SK-N-SH (cell line): Measurements from ENCODE around the gene NDUFB8. TPM values are rescaled to one million over a fixed set of nuclear protein-coding genes. Genes with fewer than 3 reads are reported as not detected.
A peak's percentile ranks its signal among the peaks of the same experiment; 100 is the strongest.

ENCODE experiments used
- CTCF ChIA-PET: fragments of 300-600, 350-600 bp; formaldehyde crosslinking; extraction: SDS; loops from one replicate; lab custom pipeline; 2021; lab: Yijun Ruan, JAX
- POLR2A ChIA-PET: fragments of 350-600 bp; sonication (Branson Sonifier 250); formaldehyde crosslinking; extraction: SDS; loops from one replicate; lab custom pipeline; 2020; ENCODE audit warnings: antibody characterized with exemption, inconsistent platforms; lab: Yijun Ruan, JAX
- DNase-seq: peaks from one replicate; pipeline ENCODE4 v3.0.0; 2012
- H2AFZ ChIP-seq: fragments of 200-600 bp; sonication (generic); 2 replicates; pipeline ENCODE4 v1.8.1; 2016; ENCODE audit warnings: antibody characterized with exemption, mild to moderate bottlenecking, low read depth
- H3F3A ChIP-seq: fragments of 200-600 bp; sonication (generic); replicated peaks from 2 replicates; pipeline ENCODE3; 2016; ENCODE audit warnings: antibody characterized with exemption, mild to moderate bottlenecking; ENCODE audit not compliant: insufficient read depth
- H3K27ac ChIP-seq, 2 experiments: fragments of 200-500 bp in 1 of 2; fragments of 200-600 bp in 1 of 2; sonication (Bioruptor generic) in 1 of 2; sonication (generic), shearing (Covaris generic) in 1 of 2; 2 replicates each; pipeline versions ENCODE4 v1.5.1 to v1.6.1; 2014 to 2016; ENCODE audit warnings: low read depth in 2 of 2, inconsistent platforms in 1 of 2, low read length in 1 of 2, mild to moderate bottlenecking in 1 of 2, mixed read lengths in 1 of 2
- H3K27me3 ChIP-seq: fragments of 200-600 bp; sonication (generic), shearing (Covaris generic); 2 replicates; pipeline ENCODE4 v1.6.1; 2016; ENCODE audit warnings: mixed run types; ENCODE audit not compliant: insufficient read depth
- H3K36me3 ChIP-seq, 2 experiments: fragments of 200-500 bp in 1 of 2; fragments of 200-600 bp in 1 of 2; sonication (Bioruptor generic) in 1 of 2; sonication (generic) in 1 of 2; replicated peaks in 1 of 2; 2 replicates each; pipeline versions ENCODE3 to v1.5.1; 2014 to 2016; ENCODE audit warnings: low read length in 1 of 2, mild to moderate bottlenecking in 1 of 2; ENCODE audit not compliant: insufficient read depth in 2 of 2, control insufficient read depth in 1 of 2
- H3K4me1 ChIP-seq, 2 experiments: fragments of 200-500 bp in 1 of 2; fragments of 200-600 bp in 1 of 2; sonication (Bioruptor generic) in 1 of 2; sonication (generic), shearing (Covaris generic) in 1 of 2; 2 replicates each; pipeline versions ENCODE4 v1.5.1 to v1.6.1; 2014 to 2016; ENCODE audit warnings: low read depth in 1 of 2, low read length in 1 of 2, mixed run types in 1 of 2; ENCODE audit not compliant: insufficient read depth in 2 of 2, control insufficient read depth in 1 of 2
- H3K4me2 ChIP-seq: fragments of 200-600 bp; sonication (generic), shearing (Covaris generic); 2 replicates; pipeline ENCODE4 v1.6.1; 2017; ENCODE audit warnings: mixed run types
- H3K4me3 ChIP-seq, 2 experiments: fragments of 200-500 bp in 1 of 2; fragments of 200-600 bp in 1 of 2; sonication (Bioruptor generic) in 1 of 2; sonication (generic), shearing (Covaris generic) in 1 of 2; 2 replicates each; pipeline versions ENCODE4 v1.5.1 to v1.8.1; 2014 to 2016; ENCODE audit warnings: low read depth in 2 of 2, inconsistent platforms in 1 of 2, low read length in 1 of 2, mild to moderate bottlenecking in 1 of 2, mixed read lengths in 1 of 2, moderate library complexity in 1 of 2
- H3K79me2 ChIP-seq: fragments of 200-600 bp; sonication (generic); 2 replicates; pipeline ENCODE4 v1.8.1; 2017; ENCODE audit warnings: mild to moderate bottlenecking; ENCODE audit not compliant: insufficient read depth
- H3K9ac ChIP-seq: fragments of 200-600 bp; sonication (generic); 2 replicates; pipeline ENCODE4 v1.6.1; 2017; ENCODE audit warnings: mixed run types
- H3K9me2 ChIP-seq: fragments of 200-600 bp; sonication (generic); 2 replicates; pipeline ENCODE4 v1.6.1; 2017; ENCODE audit warnings: mixed run types
- H3K9me3 ChIP-seq: fragments of 200-600 bp; sonication (generic); 2 replicates; pipeline ENCODE4 v1.6.1; 2017; ENCODE audit warnings: mixed run types, mild to moderate bottlenecking, moderate library complexity
- H4K20me1 ChIP-seq: fragments of 200-600 bp; sonication (generic); 2 replicates; pipeline ENCODE4 v1.6.1; 2017; ENCODE audit warnings: mild to moderate bottlenecking, mixed run types; ENCODE audit not compliant: insufficient read depth
- ELF1 ChIP-seq: IDR thresholded peaks from 2 replicates; pipeline ENCODE4 v1.4.0; 2012
- EP300 ChIP-seq, 2 experiments: IDR thresholded peaks; 2 replicates each; pipeline versions ENCODE4 v1.4.0 to v1.6.1; 2012; ENCODE audit warnings: borderline replicate concordance in 1 of 2, low read depth in 1 of 2, low read length in 1 of 2
- FOSL2 ChIP-seq: IDR thresholded peaks from 2 replicates; pipeline ENCODE4 v1.4.0; 2012; ENCODE audit warnings: low read depth, mild to moderate bottlenecking, moderate library complexity, borderline replicate concordance
- FOXJ3 ChIP-seq: sonication (generic); formaldehyde crosslinking; IDR thresholded peaks from 2 replicates; pipeline ENCODE4 v1.5.1; 2020; ENCODE audit warnings: mild to moderate bottlenecking, missing genetic modification reagents
- GABPA ChIP-seq: IDR thresholded peaks from 2 replicates; pipeline ENCODE4 v1.4.0; 2012; ENCODE audit warnings: low read depth, mild to moderate bottlenecking
- GATA2 ChIP-seq: sonication (generic); formaldehyde crosslinking; IDR thresholded peaks from 2 replicates; pipeline ENCODE4 v1.5.0; 2020; ENCODE audit warnings: mild to moderate bottlenecking, missing genetic modification reagents
- NFIC ChIP-seq: IDR thresholded peaks from 2 replicates; pipeline ENCODE4 v1.4.0; 2012; ENCODE audit warnings: borderline replicate concordance
- POLR2AphosphoS5 ChIP-seq: IDR thresholded peaks from 2 replicates; pipeline ENCODE4 v1.6.1; 2012; ENCODE audit warnings: low read depth, low read length
- RAD21 ChIP-seq: IDR thresholded peaks from 2 replicates; pipeline ENCODE4 v1.6.1; 2012; ENCODE audit warnings: mild to moderate bottlenecking, low read length
- RXRA ChIP-seq: IDR thresholded peaks from 2 replicates; pipeline ENCODE4 v1.4.0; 2012; ENCODE audit warnings: low read depth, mild to moderate bottlenecking, borderline replicate concordance
- SIN3A ChIP-seq: IDR thresholded peaks from 2 replicates; pipeline ENCODE4 v1.6.1; 2012; ENCODE audit warnings: low read depth, mild to moderate bottlenecking, low read length, moderate library complexity, borderline replicate concordance
- TCF12 ChIP-seq: IDR thresholded peaks from 2 replicates; pipeline ENCODE4 v1.4.0; 2012
- TEAD4 ChIP-seq: IDR thresholded peaks from 2 replicates; pipeline ENCODE4 v1.4.0; 2012; ENCODE audit warnings: mild to moderate bottlenecking, borderline replicate concordance; ENCODE audit not compliant: insufficient read depth
- YY1 ChIP-seq: IDR thresholded peaks from 2 replicates; pipeline ENCODE4 v1.4.0; 2012; ENCODE audit warnings: low read depth, mild to moderate bottlenecking
- WGBS: methylation state at CpG from one replicate; pipeline ENCODE4 v1.1.6; 2017; ENCODE audit warnings: low lambda C conversion rate; 5-methylcytosine and 5-hydroxymethylcytosine counted together
- polyA plus RNA-seq, 3 experiments: library from polyadenylated mRNA; depleted of rRNA; stranded (reverse); fragments of >200 nt; gene quantifications; 2 replicates each; pipeline ENCODE4 v1.2.3, GENCODE V29; 2012
- TF ChIP-seq, protein P1 (sequence below): IDR thresholded peaks from 2 replicates; pipeline ENCODE4 v1.4.0; 2012; ENCODE audit warnings: low read depth, borderline replicate concordance
- TF ChIP-seq, protein P2 (sequence below): fragments of 150-350 bp; IDR thresholded peaks from 2 replicates; pipeline ENCODE4 v1.6.1; 2017; ENCODE audit warnings: antibody characterized with exemption, low read length, low read depth, borderline replicate concordance
- TF ChIP-seq, protein P3 (sequence below): fragments of 200-600 bp; sonication (generic); IDR thresholded peaks from 2 replicates; pipeline ENCODE4 v1.6.1; 2017; ENCODE audit warnings: antibody characterized with exemption, mild to moderate bottlenecking, moderate library complexity
- TF ChIP-seq, protein P4 (sequence below): IDR thresholded peaks from 2 replicates; pipeline ENCODE4 v1.6.1; 2012; ENCODE audit warnings: mild to moderate bottlenecking, low read depth, low read length, moderate library complexity

The NDUFB8 gene
- polyA plus RNA-seq, 1 of the 3 experiments (the other 2 are of a cell fraction): 368 TPM

DNA sequence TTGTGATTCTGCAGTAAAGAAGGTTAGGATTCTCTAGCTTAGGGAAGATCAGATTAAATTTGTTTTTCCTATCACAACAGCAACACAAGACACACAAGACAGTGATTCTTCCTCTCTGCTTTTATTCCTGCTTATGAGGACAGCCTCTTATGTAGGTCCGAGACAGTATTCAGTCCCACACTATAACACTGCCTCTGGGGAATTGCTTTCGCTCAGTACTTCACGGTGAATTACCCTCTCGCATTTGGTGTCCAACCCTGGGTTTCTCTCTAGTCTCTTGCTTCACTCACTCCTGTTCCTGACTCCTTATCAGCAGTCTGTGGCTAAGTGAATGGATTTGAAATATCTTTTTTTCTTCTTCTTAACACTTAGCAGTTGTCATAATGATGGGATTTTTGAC is 7.8 kb upstream of the NDUFB8 start:
- H3K9me3 ChIP-seq: no peaks in the 10 kb centered on the region
- H3K9ac ChIP-seq: no peak overlapping the region
- WGBS: 95% methylated on average over 4 of the region's 4 CpGs
- H3K4me2 ChIP-seq: peak overlapping the region; percentile 79
- TF ChIP-seq FOSL2 (no peak), SIN3A (no peak), TEAD4 (no peak), RXRA (no peak)
- TF ChIP-seq, protein P1, sequence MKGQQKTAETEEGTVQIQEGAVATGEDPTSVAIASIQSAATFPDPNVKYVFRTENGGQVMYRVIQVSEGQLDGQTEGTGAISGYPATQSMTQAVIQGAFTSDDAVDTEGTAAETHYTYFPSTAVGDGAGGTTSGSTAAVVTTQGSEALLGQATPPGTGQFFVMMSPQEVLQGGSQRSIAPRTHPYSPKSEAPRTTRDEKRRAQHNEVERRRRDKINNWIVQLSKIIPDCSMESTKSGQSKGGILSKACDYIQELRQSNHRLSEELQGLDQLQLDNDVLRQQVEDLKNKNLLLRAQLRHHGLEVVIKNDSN: no peak
- CTCF ChIA-PET: interaction anchor here (1.6 to 2.2 kb wide), 3 partner anchors 19 to 335 kb away, joined by 4 to 7 read pairs (median 4); no protein-coding TSS in a partner anchor
- H3K27me3 ChIP-seq: no peaks in the 10 kb centered on the region
- POLR2A ChIA-PET: no interaction called here
- no peak for DNase-seq
- H2AFZ ChIP-seq: no peak overlapping the region
- H3K4me3 ChIP-seq: peak overlapping the region; percentile 1 to 19; a peak in 1 of 4 replicates
- peaks cover 9% of the 10 kb centered on the region in 2 experiments; a peak in 3 of 4 replicates for H3K4me1 ChIP-seq
- H4K20me1 ChIP-seq: peaks cover 9% of the 10 kb centered on the region; the same call in 1 of the 2 replicates
- H3F3A ChIP-seq: no peaks in the 10 kb centered on the region
- H3K27ac ChIP-seq: no peak overlapping the region
- H3K79me2 ChIP-seq: peaks cover 56% of the 10 kb centered on the region
- H3K36me3 ChIP-seq: peaks cover 29 to 39% of the 10 kb centered on the region in 2 experiments
- H3K9me2 ChIP-seq: no peaks in the 10 kb centered on the region

DNA sequence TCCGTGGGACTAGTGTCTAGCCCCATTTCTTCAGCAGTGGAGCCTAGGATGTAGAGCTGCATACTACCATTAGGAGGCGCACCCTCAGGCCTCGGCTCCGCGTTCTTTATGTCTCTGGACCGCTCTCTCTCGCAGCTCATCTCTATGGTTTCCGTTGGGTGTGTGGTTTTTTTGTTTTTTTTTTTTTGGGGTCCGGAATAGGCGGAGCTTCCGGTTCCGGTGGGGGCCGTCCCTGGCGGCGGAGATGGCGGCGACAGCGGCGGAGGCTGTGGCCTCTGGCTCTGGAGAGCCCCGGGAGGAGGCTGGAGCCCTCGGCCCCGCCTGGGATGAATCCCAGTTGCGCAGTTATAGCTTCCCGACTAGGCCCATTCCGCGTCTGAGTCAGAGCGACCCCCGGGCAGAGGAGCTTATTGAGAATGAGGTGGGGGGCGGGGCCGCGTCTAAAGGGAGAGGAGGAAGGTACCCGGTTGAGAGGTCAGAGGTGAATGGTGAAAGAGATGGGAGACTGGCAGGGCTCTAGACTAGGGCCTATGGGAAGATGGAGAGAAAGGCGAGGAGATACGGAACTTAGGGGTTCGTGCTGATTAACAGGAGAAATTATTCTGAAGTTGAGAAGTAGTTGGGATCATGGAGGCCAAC is 6.2 kb upstream of the NDUFB8 start, which contains the start of gene HIF1AN:
Gene HIF1AN, plus strand, starts transcription at position 229 of the 639 bp plus-strand sequence. Its CDS starts 16 bp downstream, at position 245.
- Histone ChIP-seq H3K9me2 (no peaks in the 10 kb centered on the region), H3K4me2 (peak within 1 kb of the TSS; percentile 79), H3K27ac (peak within 1 kb of the TSS; percentile 26 to 45; a peak in 2 of 4 replicates), H3K79me2 (peaks cover 48% of the 10 kb centered on the region), H3K4me3 (peak within 1 kb of the TSS; percentile 69 to 82), H3K9me3 (no peaks in the 10 kb centered on the region), H3K9ac (peak within 1 kb of the TSS; percentile 71), H3K4me1 (peaks cover 9% of the 10 kb centered on the region in 2 experiments; a peak in 3 of 4 replicates), H3K27me3 (no peaks in the 10 kb centered on the region), H2AFZ (peak within 1 kb of the TSS; percentile 85; the same call in 1 of the 2 replicates), H3F3A (no peaks in the 10 kb centered on the region), H3K36me3 (peaks cover 18 to 28% of the 10 kb centered on the region in 2 experiments), H4K20me1 (peaks cover 9% of the 10 kb centered on the region; the same call in 1 of the 2 replicates)
- POLR2A ChIA-PET: interaction anchor here (0.6 to 1.4 kb wide), 5 partner anchors 11 to 174 kb away, joined by 3 to 7 read pairs (median 5); no protein-coding TSS in a partner anchor
- under 1% methylated on average over 34 of the region's 35 CpGs for WGBS
- peak; percentile 95 for DNase-seq
- CTCF ChIA-PET: interaction anchor here (0.6 to 3.0 kb wide), 24 partner anchors 9 to 1719 kb away, joined by 3 to 11 read pairs (median 4); partner anchors contain the start of gene SEC31B
- TF ChIP-seq, protein P2, sequence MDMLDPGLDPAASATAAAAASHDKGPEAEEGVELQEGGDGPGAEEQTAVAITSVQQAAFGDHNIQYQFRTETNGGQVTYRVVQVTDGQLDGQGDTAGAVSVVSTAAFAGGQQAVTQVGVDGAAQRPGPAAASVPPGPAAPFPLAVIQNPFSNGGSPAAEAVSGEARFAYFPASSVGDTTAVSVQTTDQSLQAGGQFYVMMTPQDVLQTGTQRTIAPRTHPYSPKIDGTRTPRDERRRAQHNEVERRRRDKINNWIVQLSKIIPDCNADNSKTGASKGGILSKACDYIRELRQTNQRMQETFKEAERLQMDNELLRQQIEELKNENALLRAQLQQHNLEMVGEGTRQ: no peak
- TF ChIP-seq NFIC (no peak), GABPA (peak; percentile 90), TCF12 (no peak), FOXJ3 (CRISPR knock-in tag) (no peak), YY1 (peak; percentile 85), ELF1 (peak; percentile 70), EP300 (IDR thresholded peaks at IDR 0.05; ENCODE audit: borderline replicate concordance in 1 of 2, low read depth in 1 of 2, low read length in 1 of 2) (peak; percentile 15 to 18; a peak in 2 of 4 replicates), GATA2 (CRISPR knock-in tag) (no peak), RAD21 (peak; percentile 17; the same call in 1 of the 2 replicates), SIN3A (peak; percentile 79; the same call in 1 of the 2 replicates), POLR2AphosphoS5 (peak; percentile 96)
- TF ChIP-seq, protein P1: no peak
- TF ChIP-seq, protein P3, sequence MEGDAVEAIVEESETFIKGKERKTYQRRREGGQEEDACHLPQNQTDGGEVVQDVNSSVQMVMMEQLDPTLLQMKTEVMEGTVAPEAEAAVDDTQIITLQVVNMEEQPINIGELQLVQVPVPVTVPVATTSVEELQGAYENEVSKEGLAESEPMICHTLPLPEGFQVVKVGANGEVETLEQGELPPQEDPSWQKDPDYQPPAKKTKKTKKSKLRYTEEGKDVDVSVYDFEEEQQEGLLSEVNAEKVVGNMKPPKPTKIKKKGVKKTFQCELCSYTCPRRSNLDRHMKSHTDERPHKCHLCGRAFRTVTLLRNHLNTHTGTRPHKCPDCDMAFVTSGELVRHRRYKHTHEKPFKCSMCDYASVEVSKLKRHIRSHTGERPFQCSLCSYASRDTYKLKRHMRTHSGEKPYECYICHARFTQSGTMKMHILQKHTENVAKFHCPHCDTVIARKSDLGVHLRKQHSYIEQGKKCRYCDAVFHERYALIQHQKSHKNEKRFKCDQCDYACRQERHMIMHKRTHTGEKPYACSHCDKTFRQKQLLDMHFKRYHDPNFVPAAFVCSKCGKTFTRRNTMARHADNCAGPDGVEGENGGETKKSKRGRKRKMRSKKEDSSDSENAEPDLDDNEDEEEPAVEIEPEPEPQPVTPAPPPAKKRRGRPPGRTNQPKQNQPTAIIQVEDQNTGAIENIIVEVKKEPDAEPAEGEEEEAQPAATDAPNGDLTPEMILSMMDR: peak; percentile 92
- TF ChIP-seq, protein P4, sequence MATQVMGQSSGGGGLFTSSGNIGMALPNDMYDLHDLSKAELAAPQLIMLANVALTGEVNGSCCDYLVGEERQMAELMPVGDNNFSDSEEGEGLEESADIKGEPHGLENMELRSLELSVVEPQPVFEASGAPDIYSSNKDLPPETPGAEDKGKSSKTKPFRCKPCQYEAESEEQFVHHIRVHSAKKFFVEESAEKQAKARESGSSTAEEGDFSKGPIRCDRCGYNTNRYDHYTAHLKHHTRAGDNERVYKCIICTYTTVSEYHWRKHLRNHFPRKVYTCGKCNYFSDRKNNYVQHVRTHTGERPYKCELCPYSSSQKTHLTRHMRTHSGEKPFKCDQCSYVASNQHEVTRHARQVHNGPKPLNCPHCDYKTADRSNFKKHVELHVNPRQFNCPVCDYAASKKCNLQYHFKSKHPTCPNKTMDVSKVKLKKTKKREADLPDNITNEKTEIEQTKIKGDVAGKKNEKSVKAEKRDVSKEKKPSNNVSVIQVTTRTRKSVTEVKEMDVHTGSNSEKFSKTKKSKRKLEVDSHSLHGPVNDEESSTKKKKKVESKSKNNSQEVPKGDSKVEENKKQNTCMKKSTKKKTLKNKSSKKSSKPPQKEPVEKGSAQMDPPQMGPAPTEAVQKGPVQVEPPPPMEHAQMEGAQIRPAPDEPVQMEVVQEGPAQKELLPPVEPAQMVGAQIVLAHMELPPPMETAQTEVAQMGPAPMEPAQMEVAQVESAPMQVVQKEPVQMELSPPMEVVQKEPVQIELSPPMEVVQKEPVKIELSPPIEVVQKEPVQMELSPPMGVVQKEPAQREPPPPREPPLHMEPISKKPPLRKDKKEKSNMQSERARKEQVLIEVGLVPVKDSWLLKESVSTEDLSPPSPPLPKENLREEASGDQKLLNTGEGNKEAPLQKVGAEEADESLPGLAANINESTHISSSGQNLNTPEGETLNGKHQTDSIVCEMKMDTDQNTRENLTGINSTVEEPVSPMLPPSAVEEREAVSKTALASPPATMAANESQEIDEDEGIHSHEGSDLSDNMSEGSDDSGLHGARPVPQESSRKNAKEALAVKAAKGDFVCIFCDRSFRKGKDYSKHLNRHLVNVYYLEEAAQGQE: no peak
